Astrocyte (in vitro differentiated cells and primary cell): ENCODE measurements around the gene SOS2. TPM values are rescaled to one million over a fixed set of nuclear protein-coding genes. Genes with fewer than 3 reads are reported as not detected.

Source experiments
- DNase-seq: peaks from one replicate; pipeline ENCODE4 v3.0.0-alpha.2; 2010; ENCODE audit warnings: low read depth
- FAIRE-seq: peaks from 2 replicates; lab custom pipeline; 2011; peaks lifted over from hg19 to GRCh38; lab: Jason Lieb, UNC
- H2AFZ ChIP-seq: 2 replicates; pipeline ENCODE4 v1.6.0; 2012; ENCODE audit warnings: low read depth, low read length, inconsistent platforms
- H3K27ac ChIP-seq: 2 replicates; pipeline ENCODE4 v1.5.1; 2011; ENCODE audit warnings: low read depth, low read length, inconsistent platforms
- H3K27me3 ChIP-seq: 2 replicates; pipeline ENCODE4 v1.6.0; 2011; ENCODE audit warnings: low read length, inconsistent platforms; ENCODE audit not compliant: insufficient read depth
- H3K36me3 ChIP-seq: 2 replicates; pipeline ENCODE4 v1.5.1; 2011; ENCODE audit warnings: low read length, inconsistent platforms; ENCODE audit not compliant: insufficient read depth
- H3K4me1 ChIP-seq: 2 replicates; pipeline ENCODE4 v1.5.1; 2011; ENCODE audit warnings: low read length, inconsistent platforms; ENCODE audit not compliant: insufficient read depth
- H3K4me2 ChIP-seq: 2 replicates; pipeline ENCODE4 v1.6.0; 2012; ENCODE audit warnings: low read length, inconsistent platforms
- H3K4me3 ChIP-seq: 2 replicates; pipeline ENCODE4 v1.5.1; 2011; ENCODE audit warnings: low read depth, mild to moderate bottlenecking, low read length, inconsistent platforms; ENCODE audit not compliant: insufficient read depth
- H3K79me2 ChIP-seq: 2 replicates; pipeline ENCODE4 v1.6.0; 2012; ENCODE audit warnings: mild to moderate bottlenecking, low read length, inconsistent platforms; ENCODE audit not compliant: insufficient read depth
- H3K9ac ChIP-seq: 2 replicates; pipeline ENCODE4 v1.6.0; 2012; ENCODE audit warnings: mild to moderate bottlenecking, low read length, inconsistent platforms
- H3K9me3 ChIP-seq: 2 replicates; pipeline ENCODE4 v1.5.1; 2012; ENCODE audit warnings: low read depth, mild to moderate bottlenecking, low read length, inconsistent platforms; ENCODE audit not compliant: insufficient read depth
- H4K20me1 ChIP-seq: 2 replicates; pipeline ENCODE4 v1.6.0; 2012; ENCODE audit warnings: low read length, inconsistent platforms; ENCODE audit not compliant: insufficient read depth
- H3K27ac Mint-ChIP-seq: one replicate; pipeline ENCODE4 v1.8.0; 2021; ENCODE audit warnings: mild to moderate bottlenecking, mixed read lengths; ENCODE audit not compliant: unreplicated experiment
- H3K27me3 Mint-ChIP-seq: one replicate; pipeline ENCODE4 v1.8.0; 2021; ENCODE audit warnings: low read depth, mixed read lengths; ENCODE audit not compliant: unreplicated experiment
- H3K36me3 Mint-ChIP-seq: one replicate; pipeline ENCODE4 v1.8.0; 2021; ENCODE audit warnings: low read depth, mixed read lengths; ENCODE audit not compliant: unreplicated experiment
- H3K4me1 Mint-ChIP-seq: one replicate; pipeline ENCODE4 v1.8.0; 2021; ENCODE audit warnings: low read depth, mixed read lengths; ENCODE audit not compliant: unreplicated experiment
- H3K4me3 Mint-ChIP-seq: one replicate; pipeline ENCODE4 v1.8.0; 2021; ENCODE audit warnings: mild to moderate bottlenecking, moderate library complexity, mixed read lengths; ENCODE audit not compliant: unreplicated experiment
- H3K9me3 Mint-ChIP-seq: one replicate; pipeline ENCODE4 v1.8.0; 2021; ENCODE audit warnings: mild to moderate bottlenecking, mixed read lengths; ENCODE audit not compliant: unreplicated experiment
- EZH2 ChIP-seq: IDR thresholded peaks from 2 replicates; pipeline ENCODE4 v1.6.1; 2012; ENCODE audit warnings: mild to moderate bottlenecking, low read length, inconsistent platforms; ENCODE audit not compliant: insufficient read depth
- total RNA-seq: library from RNA; stranded (reverse); gene quantifications from 2 replicates; pipeline ENCODE4 v1.2.1, GENCODE V29; 2021
- TF ChIP-seq, protein P1 (sequence below): IDR thresholded peaks from 2 replicates; pipeline ENCODE4 v1.5.1; 2011; ENCODE audit warnings: low read depth, mild to moderate bottlenecking, inconsistent platforms, low read length, moderate library complexity; ENCODE audit not compliant: insufficient read depth

Gene SOS2
- total RNA-seq, 1 donor from 2014 or later: 18.3 TPM

DNA sequence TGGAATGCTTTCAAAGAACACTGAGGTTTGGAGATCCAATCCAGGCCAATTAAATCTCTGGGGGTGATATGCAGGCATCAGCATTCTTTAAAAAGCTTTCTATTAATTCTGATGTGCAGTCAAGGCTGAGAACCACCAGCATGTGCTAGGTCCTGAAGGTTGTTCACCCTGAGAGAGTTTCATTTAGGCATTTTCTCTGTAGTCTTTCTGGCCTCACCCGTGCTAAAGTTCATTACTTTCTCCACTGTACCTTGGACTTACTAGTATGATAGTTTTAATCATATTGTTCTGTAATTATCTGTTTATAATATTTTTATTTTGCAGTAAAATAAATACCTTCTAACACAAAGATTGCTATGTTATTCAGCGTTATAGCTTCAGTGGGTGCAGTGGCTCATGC lies 32.9 kb downstream of the SOS2 start:
- Mint-ChIP-seq H3K4me3 (no peak overlapping the region), H3K27me3 (no peaks in the 10 kb centered on the region), H3K27ac (no peak overlapping the region), H3K36me3 (peaks cover 5% of the 10 kb centered on the region), H3K4me1 (no peaks in the 10 kb centered on the region), H3K9me3 (no peaks in the 10 kb centered on the region)
- Histone ChIP-seq H3K27ac (no peak overlapping the region), H3K36me3 (peaks cover 12% of the 10 kb centered on the region), H3K4me1 (no peaks in the 10 kb centered on the region), H3K4me3 (no peak overlapping the region), H3K9ac (no peak overlapping the region), H2AFZ (no peak overlapping the region), H3K27me3 (no peaks in the 10 kb centered on the region), H3K4me2 (no peak overlapping the region), H3K79me2 (no peaks in the 10 kb centered on the region), H3K9me3 (no peaks in the 10 kb centered on the region), H4K20me1 (peaks cover 4% of the 10 kb centered on the region)
- TF ChIP-seq, protein P1, sequence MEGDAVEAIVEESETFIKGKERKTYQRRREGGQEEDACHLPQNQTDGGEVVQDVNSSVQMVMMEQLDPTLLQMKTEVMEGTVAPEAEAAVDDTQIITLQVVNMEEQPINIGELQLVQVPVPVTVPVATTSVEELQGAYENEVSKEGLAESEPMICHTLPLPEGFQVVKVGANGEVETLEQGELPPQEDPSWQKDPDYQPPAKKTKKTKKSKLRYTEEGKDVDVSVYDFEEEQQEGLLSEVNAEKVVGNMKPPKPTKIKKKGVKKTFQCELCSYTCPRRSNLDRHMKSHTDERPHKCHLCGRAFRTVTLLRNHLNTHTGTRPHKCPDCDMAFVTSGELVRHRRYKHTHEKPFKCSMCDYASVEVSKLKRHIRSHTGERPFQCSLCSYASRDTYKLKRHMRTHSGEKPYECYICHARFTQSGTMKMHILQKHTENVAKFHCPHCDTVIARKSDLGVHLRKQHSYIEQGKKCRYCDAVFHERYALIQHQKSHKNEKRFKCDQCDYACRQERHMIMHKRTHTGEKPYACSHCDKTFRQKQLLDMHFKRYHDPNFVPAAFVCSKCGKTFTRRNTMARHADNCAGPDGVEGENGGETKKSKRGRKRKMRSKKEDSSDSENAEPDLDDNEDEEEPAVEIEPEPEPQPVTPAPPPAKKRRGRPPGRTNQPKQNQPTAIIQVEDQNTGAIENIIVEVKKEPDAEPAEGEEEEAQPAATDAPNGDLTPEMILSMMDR: no peak
- TF ChIP-seq EZH2: no peak
- no peak for FAIRE-seq
- no peak for DNase-seq

DNA sequence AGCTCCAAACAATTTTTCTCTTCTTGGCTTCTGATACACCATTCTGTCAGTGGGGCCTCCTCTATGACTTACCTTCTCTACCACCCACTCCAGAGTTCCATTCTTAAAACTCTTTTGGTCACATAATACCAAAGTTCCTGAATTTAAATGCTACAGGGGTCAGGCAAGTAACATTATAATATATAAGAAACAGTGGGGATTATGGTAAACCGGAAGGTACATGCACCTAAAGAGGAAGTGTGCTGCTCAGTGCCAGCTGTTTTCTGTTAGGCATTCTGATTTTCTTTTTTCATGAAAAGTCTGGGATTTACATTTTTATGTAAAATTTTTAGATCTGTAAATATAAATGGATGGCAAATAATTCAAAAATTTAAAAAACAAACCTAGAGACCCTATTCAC lies 39.9 kb downstream of the SOS2 start:
- Mint-ChIP-seq H3K9me3 (no peaks in the 10 kb centered on the region), H3K27ac (no peak overlapping the region), H3K36me3 (no peaks in the 10 kb centered on the region), H3K4me1 (no peaks in the 10 kb centered on the region), H3K4me3 (no peak overlapping the region), H3K27me3 (no peaks in the 10 kb centered on the region)
- DNase-seq (no peak), FAIRE-seq (no peak)
- Histone ChIP-seq H4K20me1 (peaks cover 3% of the 10 kb centered on the region), H3K36me3 (peaks cover 6% of the 10 kb centered on the region), H3K79me2 (no peaks in the 10 kb centered on the region), H3K9me3 (no peaks in the 10 kb centered on the region), H3K27me3 (no peaks in the 10 kb centered on the region), H2AFZ (no peak overlapping the region), H3K27ac (no peak overlapping the region), H3K9ac (no peak overlapping the region), H3K4me3 (no peak overlapping the region), H3K4me2 (no peak overlapping the region), H3K4me1 (no peaks in the 10 kb centered on the region)
- TF ChIP-seq, protein P1: no peak
- no peak for TF ChIP-seq EZH2

DNA sequence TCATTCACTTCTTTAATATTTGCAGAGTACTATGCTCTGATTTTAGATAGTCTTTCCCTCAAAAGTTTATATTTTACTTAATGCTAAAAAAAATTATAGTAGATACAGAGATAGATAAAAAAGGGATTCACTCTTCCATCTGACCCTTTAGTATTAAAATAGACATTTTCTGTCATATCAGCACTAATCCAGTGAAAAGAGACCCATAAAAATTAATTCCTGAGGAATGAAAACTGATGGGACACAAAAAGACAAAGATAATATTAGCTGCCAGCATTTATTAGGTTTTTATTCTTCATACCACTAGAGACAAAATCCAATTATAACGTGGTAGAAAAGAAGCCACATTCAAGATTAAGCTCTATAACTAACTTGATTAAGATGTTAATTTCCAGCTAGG lies 45.3 kb downstream of the SOS2 start:
- Histone ChIP-seq H3K4me3 (no peak overlapping the region), H3K9me3 (no peaks in the 10 kb centered on the region), H3K4me1 (no peaks in the 10 kb centered on the region), H4K20me1 (peaks cover 3% of the 10 kb centered on the region), H3K4me2 (no peak overlapping the region), H3K27ac (no peak overlapping the region), H3K36me3 (peaks cover 5% of the 10 kb centered on the region), H3K79me2 (no peaks in the 10 kb centered on the region), H2AFZ (no peak overlapping the region), H3K27me3 (no peaks in the 10 kb centered on the region), H3K9ac (no peak overlapping the region)
- no peaks in the 10 kb centered on the region for H3K9me3 Mint-ChIP-seq
- no peak overlapping the region for H3K27ac Mint-ChIP-seq
- FAIRE-seq (no peak), DNase-seq (no peak)
- H3K36me3 Mint-ChIP-seq: no peaks in the 10 kb centered on the region
- H3K4me1 Mint-ChIP-seq: no peaks in the 10 kb centered on the region
- TF ChIP-seq EZH2: no peak
- TF ChIP-seq, protein P1: no peak
- H3K27me3 Mint-ChIP-seq: no peaks in the 10 kb centered on the region
- H3K4me3 Mint-ChIP-seq: no peak overlapping the region
